ENCODE data around the gene CNNM4.

Gene CNNM4

GRCh38 chr2:96757477-96757860, 3.2 kb upstream of the CNNM4 start:
- no peak for DNase-seq (ENCODE audit: insufficient read length, low spot score)
- FAIRE-seq = no peak

GRCh38 chr2:96758987-96759386, 1.7 kb upstream of the CNNM4 start:
- no peak for DNase-seq (ENCODE audit: insufficient read length, low spot score)
- no peak for FAIRE-seq

GRCh38 chr2:96759548-96759947, 1.2 kb upstream of the CNNM4 start:
- DNase-seq (ENCODE audit: insufficient read length, low spot score) (no peak), FAIRE-seq (no peak)

- DNase-seq (ENCODE audit: insufficient read length, low spot score) (no peak), FAIRE-seq (no peak)
These were observed 507 bp downstream of the CNNM4 start for GRCh38 chr2:96760986-96761832.

- DNase-seq (ENCODE audit: insufficient read length, low spot score) = no peak
- peak; percentile 55 for FAIRE-seq
These were observed 2.0 kb downstream of the CNNM4 start for GRCh38 chr2:96762529-96763311.

- FAIRE-seq = peak; percentile 37
- DNase-seq (ENCODE audit: insufficient read length, low spot score) = no peak
These were observed 3.0 kb downstream of the CNNM4 start for GRCh38 chr2:96763511-96764252.

- DNase-seq (ENCODE audit: insufficient read length, low spot score) = no peak
- FAIRE-seq = no peak
These were observed 3.5 kb downstream of the CNNM4 start for GRCh38 chr2:96764253-96764637.

GRCh38 chr2:96767135-96767871, 6.6 kb downstream of the CNNM4 start:
- FAIRE-seq = no peak

GRCh38 chr2:96768083-96768561, 7.4 kb downstream of the CNNM4 start:
- peak; percentile 51 for FAIRE-seq
- no peak for DNase-seq (ENCODE audit: insufficient read length, low spot score)

More at GRCh38 chr2:96767135-96767871, 6.6 kb downstream of the CNNM4 start:
- no peak for DNase-seq (ENCODE audit: insufficient read length, low spot score)

GRCh38 chr2:96769814-96770213, 9.1 kb downstream of the CNNM4 start:
- FAIRE-seq (no peak), DNase-seq (ENCODE audit: insufficient read length, low spot score) (no peak)

GRCh38 chr2:96770442-96771202, 9.9 kb downstream of the CNNM4 start:
- FAIRE-seq = no peak
- no peak for DNase-seq (ENCODE audit: insufficient read length, low spot score)

GRCh38 chr2:96771796-96772618, 11.3 kb downstream of the CNNM4 start:
- no peak for FAIRE-seq
- DNase-seq (ENCODE audit: insufficient read length, low spot score) = no peak

GRCh38 chr2:96772903-96773671, 12.4 kb downstream of the CNNM4 start:
- FAIRE-seq (peak; percentile 98), DNase-seq (ENCODE audit: insufficient read length, low spot score) (no peak)

GRCh38 chr2:96773922-96774321, 13.2 kb downstream of the CNNM4 start:
- DNase-seq (ENCODE audit: insufficient read length, low spot score) = no peak
- peak; percentile 92 for FAIRE-seq

GRCh38 chr2:96775160-96775559, 14.5 kb downstream of the CNNM4 start:
- FAIRE-seq (peak; percentile 47), DNase-seq (ENCODE audit: insufficient read length, low spot score) (no peak)

GRCh38 chr2:96783388-96783787, 22.7 kb downstream of the CNNM4 start:
- DNase-seq (ENCODE audit: insufficient read length, low spot score) (no peak), FAIRE-seq (no peak)

- DNase-seq (ENCODE audit: insufficient read length, low spot score) (no peak), FAIRE-seq (no peak)
These were observed 26.7 kb downstream of the CNNM4 start for GRCh38 chr2:96787411-96787810.
